ENCODE data around the gene TNS3. TPM values are rescaled to one million over a fixed set of nuclear protein-coding genes. Genes with fewer than 3 reads are reported as not detected.
"Not testable (repeated sequence)": the region's sequence is repeated elsewhere in the genome, so short reads cannot be mapped to it uniquely, and the experiment has no call there.

The TNS3 gene
- total RNA-seq: 67.3 TPM

DNA sequence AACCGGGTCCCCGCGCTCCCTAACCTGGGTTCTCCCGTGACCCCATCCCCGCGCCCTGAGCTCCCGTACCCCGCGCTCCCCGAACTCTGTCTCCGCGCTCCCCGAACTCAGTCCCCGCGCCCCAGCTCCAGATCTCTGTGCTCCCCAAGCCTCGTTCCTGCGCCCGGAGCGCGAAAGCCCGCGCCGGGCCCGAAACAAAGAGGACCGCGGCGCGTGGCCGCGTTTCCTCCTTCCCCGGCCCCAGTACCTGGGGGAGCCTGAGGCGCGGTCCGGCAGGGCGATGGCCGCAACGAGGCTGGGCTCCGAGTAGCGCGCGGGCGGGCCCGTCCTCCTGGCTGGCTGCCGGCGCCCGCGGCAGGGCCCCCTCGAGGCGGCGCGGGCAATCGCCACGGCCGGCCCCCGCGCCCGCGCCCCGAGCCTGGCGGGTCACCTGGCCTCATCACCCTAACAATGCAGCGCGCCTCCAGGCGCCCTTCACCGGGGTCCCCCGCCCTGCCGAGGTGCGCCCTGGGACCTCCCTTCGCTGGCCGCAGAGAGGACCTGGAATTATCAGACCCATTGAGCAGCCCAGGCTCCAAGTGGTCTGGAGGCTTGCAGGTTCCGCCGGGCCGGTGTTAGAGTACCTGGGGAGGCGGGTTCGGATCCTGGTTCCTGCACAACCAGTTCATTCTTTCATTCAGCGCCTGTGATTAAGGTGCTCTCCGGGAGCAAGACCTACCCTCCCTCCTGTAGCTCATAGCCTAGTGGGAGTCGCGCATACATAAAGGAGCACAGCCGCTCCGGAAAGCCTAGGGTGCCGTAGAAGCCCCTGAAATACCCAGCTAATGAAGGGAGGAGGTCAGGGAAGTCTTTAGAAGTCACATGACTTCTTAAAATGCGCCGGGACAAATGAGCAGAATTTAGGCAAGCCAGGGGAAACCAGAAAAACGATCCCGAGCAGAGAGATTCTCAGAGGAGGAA lies at the start of gene TNS3:
Gene TNS3, minus strand, starts transcription at position 308 of the 960 bp plus-strand sequence. CDS start 142,475 bp downstream, outside the sequence.
- DNase-seq (ENCODE audit: low read depth in 2 of 3, low spot score in 2 of 3): peak in 1 of 3 donors; percentile 56

GRCh38 chr7:47631711-47632110 lies 49.8 kb upstream of the TNS3 start:
- DNase-seq (ENCODE audit: low read depth in 2 of 3, low spot score in 2 of 3): no peak

GRCh38 chr7:47627580-47628283 lies 45.8 kb upstream of the TNS3 start:
- no peak for DNase-seq (ENCODE audit: low read depth in 2 of 3, low spot score in 2 of 3)

- DNase-seq (ENCODE audit: low read depth in 2 of 3, low spot score in 2 of 3): no peak
These were observed 44.2 kb upstream of the TNS3 start for GRCh38 chr7:47625861-47626715.

GRCh38 chr7:47624689-47625088 lies 42.8 kb upstream of the TNS3 start:
- DNase-seq (ENCODE audit: low read depth in 2 of 3, low spot score in 2 of 3): no peak

- DNase-seq (ENCODE audit: low read depth in 2 of 3, low spot score in 2 of 3): no peak
These were observed 41.2 kb upstream of the TNS3 start for GRCh38 chr7:47622946-47623640.

DNA sequence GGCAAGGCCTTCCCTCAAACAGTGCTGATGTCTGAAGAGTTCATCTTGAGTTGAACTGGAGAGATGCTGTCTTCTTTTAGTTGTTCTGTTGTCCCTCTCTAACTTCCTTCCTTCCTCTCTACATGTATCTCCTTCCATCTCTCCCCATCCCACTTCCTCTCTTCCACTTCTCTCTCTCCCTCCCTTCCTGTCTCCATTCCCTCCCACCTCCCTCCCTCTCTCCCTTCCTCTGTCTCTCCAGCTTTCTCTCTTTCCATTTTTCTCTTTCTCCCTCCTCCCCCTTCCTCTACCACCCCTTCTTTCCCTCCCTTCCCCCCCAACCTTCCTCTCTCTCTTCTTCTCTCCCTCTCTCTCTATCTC lies 40.7 kb upstream of the TNS3 start:
- no peak for DNase-seq (ENCODE audit: low read depth in 2 of 3, low spot score in 2 of 3)

DNA sequence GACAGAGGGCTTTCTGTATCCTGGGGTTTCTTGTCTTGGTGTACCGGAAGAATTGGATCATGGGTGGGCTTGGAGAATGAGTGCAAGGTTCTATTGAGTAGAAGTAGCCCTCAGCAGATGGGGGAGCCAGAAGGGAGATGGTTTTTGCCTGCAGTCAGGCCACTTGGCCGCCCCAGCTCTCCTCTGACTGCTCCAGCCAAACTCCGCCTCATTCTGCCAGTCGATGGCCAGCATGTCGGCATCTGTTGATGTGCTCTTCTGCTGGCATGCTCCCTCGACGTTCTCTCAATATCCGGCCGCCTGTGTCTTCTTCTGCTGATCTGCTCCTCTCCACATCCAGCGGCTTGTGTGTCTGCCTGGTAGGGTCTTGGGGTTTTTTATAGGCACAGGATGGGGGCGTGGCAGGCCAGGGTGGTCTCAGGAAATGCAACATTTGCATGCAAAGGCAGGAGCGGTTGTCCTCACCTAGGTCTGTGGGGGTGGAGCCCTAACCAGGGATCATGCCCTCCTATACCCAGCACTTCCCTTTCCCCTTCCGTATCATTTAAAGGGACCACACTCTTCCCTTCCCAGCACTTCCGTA lies 40.2 kb upstream of the TNS3 start:
- DNase-seq (ENCODE audit: low read depth in 2 of 3, low spot score in 2 of 3): no peak

- no peak for DNase-seq (ENCODE audit: low read depth in 2 of 3, low spot score in 2 of 3)
These were observed 39.4 kb upstream of the TNS3 start for GRCh38 chr7:47621347-47621746.

GRCh38 chr7:47619806-47620205 lies 37.9 kb upstream of the TNS3 start:
- no peak for DNase-seq (ENCODE audit: low read depth in 2 of 3, low spot score in 2 of 3)

DNA sequence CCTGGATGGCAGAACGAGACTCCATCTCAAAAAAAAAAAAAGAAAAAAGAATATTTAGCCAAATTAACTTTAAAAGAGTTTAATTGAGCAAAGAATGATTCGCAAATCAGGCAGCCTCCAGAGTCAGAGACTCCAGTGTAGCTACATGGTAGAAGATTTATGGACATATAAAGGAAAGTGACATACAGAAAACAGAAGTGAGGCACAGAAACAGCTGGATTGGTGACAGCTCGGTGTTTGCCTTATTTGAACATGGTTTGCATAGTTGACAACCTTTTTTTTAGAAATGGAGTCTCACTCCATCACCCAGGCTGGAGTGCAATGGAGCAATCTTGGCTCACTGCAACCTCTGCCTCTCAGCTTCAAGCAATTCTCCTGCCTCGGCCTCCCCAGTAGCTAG lies 35.2 kb upstream of the TNS3 start:
- DNase-seq (ENCODE audit: low read depth in 2 of 3, low spot score in 2 of 3): peak in 1 of 3 donors; percentile 53

GRCh38 chr7:47614450-47614849 lies 32.5 kb upstream of the TNS3 start:
- DNase-seq (ENCODE audit: low read depth in 2 of 3, low spot score in 2 of 3): no peak

DNA sequence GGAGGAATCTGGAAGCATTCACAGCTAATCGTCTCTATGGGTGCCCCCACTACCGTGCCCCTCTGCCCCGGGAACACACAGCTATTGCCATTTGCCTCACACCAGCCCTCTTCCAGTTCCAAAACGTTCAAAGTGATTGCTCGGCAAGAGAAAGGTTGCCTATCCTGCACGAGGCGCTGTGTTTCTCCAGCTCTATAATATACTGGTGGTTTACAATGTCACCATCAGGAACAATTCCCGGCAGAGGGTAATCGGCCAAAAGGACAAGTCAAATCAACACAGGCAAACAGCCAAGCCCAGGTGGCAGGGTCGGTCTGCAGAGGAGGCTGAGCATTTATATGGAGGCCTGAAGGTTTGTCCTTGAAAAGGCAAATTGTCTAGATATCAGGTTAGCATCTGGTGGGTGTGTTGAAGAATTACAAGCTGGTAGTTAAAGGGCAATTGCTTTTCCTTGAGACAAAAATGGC lies 29.2 kb upstream of the TNS3 start:
- no peak for DNase-seq (ENCODE audit: low read depth in 2 of 3, low spot score in 2 of 3)

DNA sequence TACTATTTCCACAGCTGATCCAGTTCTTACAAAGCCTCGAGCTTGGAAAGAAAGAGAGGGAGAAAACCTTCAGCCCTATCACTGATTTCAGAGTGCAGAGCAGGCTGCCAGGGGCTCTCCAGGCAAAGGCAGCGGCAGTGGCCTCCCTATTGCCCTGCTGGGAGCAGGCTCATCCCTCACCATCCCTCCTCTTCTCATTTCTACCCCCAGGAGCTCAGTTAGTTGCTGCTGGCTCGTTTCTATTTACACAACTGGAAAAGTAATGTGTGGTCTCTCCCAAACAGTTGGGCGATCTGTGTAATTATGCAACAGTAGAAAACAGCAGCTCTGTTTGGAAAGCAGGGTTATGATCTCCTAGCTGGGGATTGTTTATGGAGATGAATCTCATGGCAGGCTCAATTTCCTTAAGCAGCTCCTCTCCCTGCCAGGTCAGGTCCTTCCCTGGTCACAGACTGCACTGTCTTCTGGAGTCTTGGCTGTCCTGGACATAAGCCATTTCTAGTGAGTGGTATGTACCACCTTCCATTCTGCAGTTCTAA lies 28.7 kb upstream of the TNS3 start:
- DNase-seq (ENCODE audit: low read depth in 2 of 3, low spot score in 2 of 3): no peak

DNA sequence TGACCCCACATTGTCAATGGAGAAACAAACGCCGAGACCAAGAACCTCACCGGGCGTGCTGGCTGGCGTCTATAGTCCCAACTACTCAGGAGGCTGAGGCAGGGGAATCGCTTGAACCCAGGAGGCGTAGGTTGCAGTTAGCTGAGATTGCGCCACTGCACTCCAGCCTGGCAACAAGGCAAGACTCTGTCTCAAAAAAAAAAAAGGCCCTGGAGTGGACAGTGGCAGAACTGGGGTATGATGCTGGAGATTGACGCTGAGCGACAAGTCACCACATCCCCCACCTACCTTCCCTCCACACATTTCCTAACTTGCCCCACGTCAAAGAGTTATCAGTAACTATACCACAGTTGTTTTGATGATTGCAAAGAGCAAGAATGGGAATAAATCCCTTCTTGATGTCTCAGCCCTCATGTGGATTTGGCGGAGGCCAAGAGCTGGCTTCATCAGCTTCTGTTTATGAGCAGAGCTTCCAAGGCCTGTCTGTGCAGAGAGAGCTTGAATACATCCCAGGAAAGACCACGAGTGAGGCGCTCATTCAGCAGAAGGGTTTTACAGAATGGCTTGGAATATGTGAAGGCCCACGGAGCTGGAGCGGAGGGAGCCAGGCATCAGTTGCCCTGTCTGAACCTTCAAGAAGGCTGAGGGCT lies 28.0 kb upstream of the TNS3 start:
- no peak for DNase-seq (ENCODE audit: low read depth in 2 of 3, low spot score in 2 of 3)

DNA sequence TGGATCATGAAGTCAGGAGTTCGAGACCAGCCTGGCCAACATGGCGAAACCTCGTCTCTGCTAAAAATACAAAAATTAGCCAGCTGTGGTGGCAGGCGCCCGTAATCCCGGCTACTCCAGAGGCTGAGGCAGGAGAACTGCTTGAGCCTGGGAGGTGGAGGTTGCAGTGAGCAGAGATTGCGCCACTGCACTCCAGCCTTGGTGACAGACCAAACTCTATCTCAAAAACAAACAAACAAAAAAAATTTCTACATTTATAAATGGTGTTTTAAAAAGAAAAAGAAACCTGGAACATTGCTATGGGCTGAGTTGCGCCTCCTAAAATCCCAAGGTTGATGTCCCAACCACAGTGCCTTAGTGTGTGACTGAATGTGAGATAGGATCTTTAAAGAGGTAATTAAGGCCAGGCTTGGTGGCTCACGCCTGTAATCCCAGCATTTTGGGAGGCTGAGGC lies 24.7 kb upstream of the TNS3 start:
- DNase-seq (ENCODE audit: low read depth in 2 of 3, low spot score in 2 of 3): not testable (repeated sequence)

- no peak for DNase-seq (ENCODE audit: low read depth in 2 of 3, low spot score in 2 of 3)
These were observed 24.1 kb upstream of the TNS3 start for GRCh38 chr7:47605816-47606575.

DNA sequence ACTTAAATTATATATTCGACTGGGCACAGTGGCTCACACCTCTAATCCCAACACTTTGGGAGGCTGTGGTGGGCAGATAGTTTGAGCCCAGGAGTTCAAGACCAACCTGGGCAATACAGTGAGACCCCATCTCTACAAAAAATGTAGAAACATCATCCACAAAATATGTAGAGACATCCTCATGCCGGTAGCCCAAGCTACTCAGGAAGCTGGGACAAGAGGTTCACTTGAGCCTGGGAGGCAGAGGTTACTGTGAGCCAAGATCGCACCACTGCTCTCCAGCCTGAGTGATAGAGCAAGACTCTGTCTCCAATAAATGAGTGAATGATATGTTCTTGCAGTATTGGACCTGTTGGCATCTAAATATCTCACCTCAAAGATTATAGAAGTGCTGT lies 22.6 kb upstream of the TNS3 start:
- DNase-seq (ENCODE audit: low read depth in 2 of 3, low spot score in 2 of 3): no peak
